Activated T-cell treated with anti-CD3 and anti-CD28 coated beads for 48 hours (primary cell): ENCODE measurements around the gene CXCR4.
"Not testable (repeated sequence)": the region's sequence is repeated elsewhere in the genome, so short reads cannot be mapped to it uniquely, and the experiment has no call there.

Experiments used
- DNase-seq: peaks from one replicate; pipeline ENCODE4 v3.0.0-alpha.2; 2020; ENCODE audit warnings: low read depth

Gene CXCR4

GRCh38 chr2:136114382-136114781 is 3.6 kb downstream of the CXCR4 start:
- DNase-seq = no peak

GRCh38 chr2:136113209-136113971 is 4.6 kb downstream of the CXCR4 start:
- no peak for DNase-seq

GRCh38 chr2:136112317-136113208 is 5.4 kb downstream of the CXCR4 start:
- no peak for DNase-seq

- DNase-seq = no peak
Observed at GRCh38 chr2:136111711-136112110, 6.2 kb downstream of the CXCR4 start.

GRCh38 chr2:136110526-136110925 is 7.4 kb downstream of the CXCR4 start:
- DNase-seq = no peak

DNA sequence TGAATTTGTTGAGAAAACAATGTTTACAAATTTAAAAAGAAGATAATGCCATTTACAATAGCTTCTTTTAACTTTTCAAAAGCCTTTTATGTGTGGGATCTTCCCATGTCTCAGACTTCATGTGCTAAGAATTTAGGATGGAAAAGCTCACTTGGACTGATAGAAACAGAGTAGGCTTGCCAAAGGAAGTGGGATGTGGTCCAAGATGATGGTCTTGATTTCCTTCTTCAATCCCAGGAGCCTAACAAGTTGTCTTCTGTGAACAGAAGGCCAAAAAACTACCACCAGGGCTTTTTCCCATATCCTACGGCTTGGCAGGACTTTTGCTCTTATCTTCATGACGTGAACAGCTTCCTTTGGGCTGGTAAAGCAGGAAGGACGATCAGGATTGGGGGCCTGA is 9.5 kb downstream of the CXCR4 start:
- DNase-seq = no peak

GRCh38 chr2:136107051-136108033 is 10.6 kb downstream of the CXCR4 start:
- DNase-seq = no peak

DNA sequence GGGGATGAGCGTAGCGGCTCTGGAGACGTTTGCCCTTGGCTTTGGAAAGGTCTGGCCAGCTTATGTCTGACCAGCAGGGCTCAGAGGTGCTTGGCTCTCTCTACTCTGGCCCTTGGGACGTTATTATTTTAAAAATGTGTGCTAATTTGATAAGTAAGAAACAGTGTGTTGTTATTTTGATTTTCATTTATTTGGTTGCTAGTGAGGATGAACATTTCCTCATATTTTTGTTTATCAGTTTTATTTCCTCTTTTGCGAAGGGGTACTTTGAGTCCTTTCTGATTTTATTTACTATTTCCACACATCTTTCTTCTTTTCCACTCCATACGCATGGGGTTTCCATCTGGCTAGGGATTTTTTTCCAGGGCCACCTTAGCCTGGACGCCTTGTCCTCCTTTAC is 11.4 kb downstream of the CXCR4 start:
- no peak for DNase-seq

DNA sequence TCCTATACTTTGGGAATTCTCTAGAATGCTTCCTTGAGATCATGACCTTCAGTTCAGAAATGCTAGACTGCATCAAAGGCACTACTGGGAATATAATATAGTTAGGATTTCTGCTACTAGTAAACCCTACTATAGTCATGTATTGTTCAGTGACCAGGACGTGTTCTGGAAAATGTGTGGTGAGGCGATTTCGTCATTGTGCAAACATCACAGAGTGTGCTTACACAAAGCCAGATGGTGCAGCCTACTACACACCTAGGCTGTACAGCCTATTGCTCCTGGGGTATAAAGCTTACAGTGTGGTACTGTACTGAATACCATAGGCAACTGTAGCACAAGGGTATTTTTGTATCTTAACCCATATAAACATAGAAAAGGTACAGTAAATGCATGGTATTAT is 13.0 kb downstream of the CXCR4 start:
- no peak for DNase-seq

DNA sequence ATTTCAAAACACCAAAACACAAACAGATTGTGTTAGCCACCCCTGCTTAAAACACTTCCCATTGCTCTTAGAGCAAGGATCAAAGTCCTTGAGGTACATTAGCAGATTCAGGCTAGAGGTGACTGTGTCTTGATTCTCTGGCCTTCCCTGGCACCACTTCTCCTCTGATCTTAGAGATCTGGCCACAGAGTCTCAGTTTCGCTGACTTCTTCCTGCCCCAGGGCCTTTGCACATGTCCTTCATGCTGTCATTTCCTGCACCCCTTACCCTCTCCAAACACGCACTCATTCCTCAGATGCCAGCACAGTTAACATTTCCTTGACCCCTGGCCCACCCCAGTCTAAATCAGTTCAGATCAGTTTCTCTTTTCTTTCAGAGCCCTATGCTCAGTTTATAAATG is 16.9 kb downstream of the CXCR4 start:
- no peak for DNase-seq

GRCh38 chr2:136098441-136098840 is 19.5 kb downstream of the CXCR4 start:
- no peak for DNase-seq

GRCh38 chr2:136093583-136093982 is 24.4 kb downstream of the CXCR4 start:
- DNase-seq = no peak

DNA sequence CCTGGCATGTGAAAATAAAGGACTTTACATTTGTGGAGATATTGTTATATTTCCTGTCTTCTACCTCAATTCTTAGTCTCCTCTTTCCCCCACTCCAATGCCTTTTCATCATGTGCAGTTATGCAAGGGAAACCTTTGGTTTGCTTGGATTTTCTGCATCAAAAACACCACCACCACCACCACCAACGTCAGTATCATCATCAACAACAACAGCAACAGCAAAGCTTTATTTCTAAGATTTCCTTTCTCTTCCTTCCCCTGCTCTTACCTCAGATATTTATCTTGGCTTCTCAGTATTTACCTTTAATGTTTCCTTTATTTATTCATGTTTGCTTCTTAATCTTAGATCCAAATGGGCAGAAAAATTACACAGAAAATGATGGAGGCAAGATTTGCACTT is 26.1 kb downstream of the CXCR4 start:
- no peak for DNase-seq

GRCh38 chr2:136087901-136088460 is 30.0 kb downstream of the CXCR4 start:
- DNase-seq = not testable (repeated sequence)

- DNase-seq = no peak
Observed at GRCh38 chr2:136086253-136087016, 31.5 kb downstream of the CXCR4 start.

- DNase-seq = no peak
Observed at GRCh38 chr2:136085453-136086209, 32.3 kb downstream of the CXCR4 start.

- no peak for DNase-seq
Observed at GRCh38 chr2:136081582-136082210, 36.3 kb downstream of the CXCR4 start.

DNA sequence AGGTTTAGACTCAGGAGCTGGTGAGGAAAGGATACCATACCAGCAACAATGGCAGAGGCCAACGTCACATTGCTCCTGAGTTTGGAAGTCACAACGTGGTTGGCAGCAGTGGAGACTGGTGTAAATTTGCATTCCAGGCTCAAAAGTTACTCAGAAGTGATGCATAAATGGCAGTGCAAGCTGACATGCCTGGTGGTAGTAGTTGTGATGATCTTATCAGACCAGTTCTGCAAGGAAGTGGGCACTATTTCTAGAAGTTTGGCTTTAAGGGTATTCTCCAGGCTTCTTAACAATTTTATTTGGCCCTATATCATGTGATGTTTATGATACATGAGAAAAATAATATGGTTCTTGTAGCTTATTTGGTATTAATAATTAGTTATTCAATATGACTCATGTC is 37.8 kb downstream of the CXCR4 start:
- no peak for DNase-seq

DNA sequence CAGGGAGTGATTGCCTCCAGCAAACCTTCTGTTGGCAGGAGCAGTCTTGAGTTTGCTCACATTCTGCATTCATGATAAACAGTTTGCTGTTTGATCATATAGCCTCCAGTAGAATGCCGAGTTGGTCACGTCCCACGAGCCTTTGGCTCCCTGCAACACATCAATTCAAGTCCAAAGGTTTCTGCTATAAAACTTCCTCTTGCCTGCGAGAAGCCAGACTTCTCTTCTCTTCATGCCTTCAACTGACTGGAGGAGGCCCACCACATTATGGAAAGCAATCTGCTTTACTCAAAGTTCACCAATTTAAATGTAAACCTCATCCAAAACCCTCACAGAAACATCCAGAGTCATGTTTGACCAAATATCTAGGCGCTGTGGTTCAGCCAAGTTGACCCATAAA is 40.8 kb downstream of the CXCR4 start:
- no peak for DNase-seq

DNA sequence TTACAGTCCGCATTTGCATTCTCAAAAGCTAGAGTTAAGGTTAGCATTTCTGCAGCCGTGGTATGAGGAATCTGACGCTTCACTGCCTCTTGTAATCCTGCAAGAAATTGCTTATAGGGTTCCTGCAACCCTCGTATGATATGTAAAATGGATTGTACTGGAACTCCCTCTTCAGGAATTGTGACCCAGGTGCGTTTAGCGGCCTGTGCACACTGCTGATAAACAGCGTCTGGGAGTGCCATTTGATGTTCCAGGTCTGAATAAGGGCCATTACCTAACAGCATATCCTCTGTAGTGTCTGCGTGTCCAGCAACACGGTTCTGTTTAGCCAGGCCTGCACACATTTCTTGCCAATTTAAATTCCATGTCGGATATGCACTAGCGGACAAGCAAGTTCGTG is 42.5 kb downstream of the CXCR4 start:
- DNase-seq = no peak
